Large intestine (tissue), 3 donors: ENCODE measurements around the gene ASAP2. TPM values are rescaled to one million over a fixed set of nuclear protein-coding genes. Genes with fewer than 3 reads are reported as not detected.

Experiments
- DNase-seq, 2 donors: peaks; one replicate each; pipeline versions ENCODE4 v3.0.0 to v3.0.0-alpha.2; 2013
- H3K27ac ChIP-seq: one replicate; pipeline ENCODE4 v1.5.1; 2013; ENCODE audit warnings: low read length
- H3K27me3 ChIP-seq: 2 replicates; pipeline ENCODE4 v1.6.1; 2013; ENCODE audit warnings: low read length; ENCODE audit not compliant: control insufficient read depth, insufficient read depth
- H3K36me3 ChIP-seq: 2 replicates; pipeline ENCODE4 v1.6.1; 2013; ENCODE audit warnings: low read length; ENCODE audit not compliant: control insufficient read depth, insufficient read depth
- H3K4me1 ChIP-seq: one replicate; pipeline ENCODE4 v1.6.1; 2013; ENCODE audit warnings: low read length; ENCODE audit not compliant: control insufficient read depth, insufficient read depth
- H3K4me3 ChIP-seq: one replicate; pipeline ENCODE4 v1.5.1; 2013; ENCODE audit warnings: low read length
- H3K9me3 ChIP-seq: one replicate; pipeline ENCODE4 v1.6.1; 2013; ENCODE audit warnings: mild to moderate bottlenecking, low read depth, low read length, moderate library complexity; ENCODE audit not compliant: control insufficient read depth
- WGBS: methylation state at CpG from one replicate; pipeline ENCODE4 v1.1.5; 2013; ENCODE audit warnings: low lambda C conversion rate; ENCODE audit not compliant: insufficient coverage; 5-methylcytosine and 5-hydroxymethylcytosine counted together
- polyA plus RNA-seq: library from polyadenylated mRNA; unstranded; fragments of 120-200 nt; gene quantifications from one replicate; pipeline ENCODE4 v1.2.1, GENCODE V29; 2013

ASAP2 gene
- polyA plus RNA-seq, 1 donor: 20.0 TPM

- H3K4me3 ChIP-seq: no peak overlapping the region
- no peaks in the 10 kb centered on the region for H3K9me3 ChIP-seq
- H3K36me3 ChIP-seq: peaks cover 43% of the 10 kb centered on the region
- H3K27ac ChIP-seq: no peak overlapping the region
- H3K27me3 ChIP-seq: no peaks in the 10 kb centered on the region
- no peaks in the 10 kb centered on the region for H3K4me1 ChIP-seq
- no peak for DNase-seq
- WGBS: 82% methylated on average over 4 of the region's 20 CpGs
These were observed 192.5 kb downstream of the ASAP2 start for GRCh38 chr2:9398881-9399780.

GRCh38 chr2:9400268-9401058, 193.9 kb downstream of the ASAP2 start:
- H3K36me3 ChIP-seq: peaks cover 41% of the 10 kb centered on the region
- no peaks in the 10 kb centered on the region for H3K27me3 ChIP-seq
- no CpG with 5 or more reads among the region's 12 CpGs for WGBS

GRCh38 chr2:9401059-9401547, 194.5 kb downstream of the ASAP2 start:
- no peak overlapping the region for H3K27ac ChIP-seq
- H3K27me3 ChIP-seq: no peaks in the 10 kb centered on the region
- H3K9me3 ChIP-seq: no peaks in the 10 kb centered on the region
- peaks cover 40% of the 10 kb centered on the region for H3K36me3 ChIP-seq
- H3K4me1 ChIP-seq: no peaks in the 10 kb centered on the region
- WGBS: no CpG with 5 or more reads among the region's 12 CpGs
- no peak overlapping the region for H3K4me3 ChIP-seq
- DNase-seq: no peak

More at GRCh38 chr2:9400268-9401058, 193.9 kb downstream of the ASAP2 start:
- Histone ChIP-seq H3K4me1 (no peaks in the 10 kb centered on the region), H3K9me3 (no peaks in the 10 kb centered on the region), H3K27ac (no peak overlapping the region), H3K4me3 (no peak overlapping the region)
- no peak for DNase-seq

GRCh38 chr2:9401646-9402371, 195.2 kb downstream of the ASAP2 start:
- no peaks in the 10 kb centered on the region for H3K27me3 ChIP-seq
- H3K9me3 ChIP-seq: no peaks in the 10 kb centered on the region
- DNase-seq: no peak
- no CpG with 5 or more reads among the region's 19 CpGs for WGBS
- H3K4me1 ChIP-seq: no peaks in the 10 kb centered on the region
- no peak overlapping the region for H3K27ac ChIP-seq
- peaks cover 42% of the 10 kb centered on the region for H3K36me3 ChIP-seq
- no peak overlapping the region for H3K4me3 ChIP-seq

GRCh38 chr2:9403924-9404323, 197.3 kb downstream of the ASAP2 start:
- Histone ChIP-seq H3K4me1 (no peaks in the 10 kb centered on the region), H3K4me3 (no peak overlapping the region), H3K27me3 (no peaks in the 10 kb centered on the region), H3K36me3 (peaks cover 43% of the 10 kb centered on the region), H3K27ac (no peak overlapping the region), H3K9me3 (no peaks in the 10 kb centered on the region)
- no peak for DNase-seq
- WGBS: 86% methylated on average over 1 of the region's 2 CpGs

- 100% methylated on average over 3 of the region's 4 CpGs for WGBS
These were observed 197.8 kb downstream of the ASAP2 start for GRCh38 chr2:9404451-9404850.

GRCh38 chr2:9405636-9406035, 199.0 kb downstream of the ASAP2 start:
- Histone ChIP-seq H3K27ac (no peak overlapping the region), H3K4me3 (no peak overlapping the region), H3K36me3 (peaks cover 47% of the 10 kb centered on the region), H3K9me3 (no peaks in the 10 kb centered on the region), H3K4me1 (no peaks in the 10 kb centered on the region), H3K27me3 (no peaks in the 10 kb centered on the region)
- no peak for DNase-seq
- WGBS: 100% methylated on average over 1 of the region's 2 CpGs

More at GRCh38 chr2:9404451-9404850, 197.8 kb downstream of the ASAP2 start:
- Histone ChIP-seq H3K36me3 (peaks cover 45% of the 10 kb centered on the region), H3K4me1 (no peaks in the 10 kb centered on the region), H3K27me3 (no peaks in the 10 kb centered on the region), H3K4me3 (no peak overlapping the region), H3K9me3 (no peaks in the 10 kb centered on the region), H3K27ac (no peak overlapping the region)
- no peak for DNase-seq

- Histone ChIP-seq H3K27ac (no peak overlapping the region), H3K36me3 (peaks cover 41% of the 10 kb centered on the region), H3K4me1 (no peaks in the 10 kb centered on the region), H3K9me3 (no peaks in the 10 kb centered on the region), H3K4me3 (no peak overlapping the region), H3K27me3 (no peaks in the 10 kb centered on the region)
- no peak for DNase-seq
- WGBS: no CpG with 5 or more reads among the region's 13 CpGs
These were observed 200.1 kb downstream of the ASAP2 start for GRCh38 chr2:9406529-9407362.

GRCh38 chr2:9407363-9407811, 200.8 kb downstream of the ASAP2 start:
- Histone ChIP-seq H3K36me3 (peaks cover 42% of the 10 kb centered on the region), H3K9me3 (no peaks in the 10 kb centered on the region), H3K4me1 (no peaks in the 10 kb centered on the region), H3K27me3 (no peaks in the 10 kb centered on the region), H3K4me3 (no peak overlapping the region), H3K27ac (no peak overlapping the region)
- no CpG with 5 or more reads among the region's 8 CpGs for WGBS
- DNase-seq: no peak
